ENCODE measurements around the gene PITHD1. TPM values are rescaled to one million over a fixed set of nuclear protein-coding genes. Genes with fewer than 3 reads are reported as not detected.

The PITHD1 gene
- total RNA-seq, 1 donor from 2014 or later = 72.5 TPM

GRCh38 chr1:23751815-23752200 lies 26.4 kb upstream of the PITHD1 start:
- Mint-ChIP-seq H3K4me3 (no peak overlapping the region), H3K4me1 (peaks cover under 1% of the 10 kb centered on the region), H3K36me3 (peaks cover 33% of the 10 kb centered on the region), H3K27ac (no peak overlapping the region), H3K9me3 (no peaks in the 10 kb centered on the region), H3K27me3 (ENCODE audit: insufficient read depth, low read depth) (peaks cover 2% of the 10 kb centered on the region)
- Histone ChIP-seq H3F3A (ENCODE audit: low read depth) (peaks cover 19% of the 10 kb centered on the region), H3K4me3 (no peak overlapping the region), H3K79me2 (ENCODE audit: low read depth) (peaks cover 45% of the 10 kb centered on the region), H2AFZ (replicated peaks) (no peak overlapping the region), H3K9me3 (ENCODE audit: low read depth) (no peaks in the 10 kb centered on the region), H3K9ac (no peak overlapping the region), H3K27ac (no peak overlapping the region), H3K27me3 (no peaks in the 10 kb centered on the region), H3K4me2 (no peak overlapping the region), H3K36me3 (peaks cover 17% of the 10 kb centered on the region), H3K4me1 (no peaks in the 10 kb centered on the region), H4K20me1 (ENCODE audit: low read depth) (peaks cover 29% of the 10 kb centered on the region)
- TF ChIP-seq EZH2phosphoT487 (IDR thresholded peaks at IDR 0.05) (no peak), EZH2 (IDR thresholded peaks at IDR 0.05) (no peak), CTCF (IDR thresholded peaks at IDR 0.05) (no peak)
- DNase-seq (ENCODE audit: low spot score) = no peak

GRCh38 chr1:23752909-23753308 lies 25.3 kb upstream of the PITHD1 start:
- Mint-ChIP-seq H3K4me1 (no peaks in the 10 kb centered on the region), H3K27ac (no peak overlapping the region), H3K4me3 (no peak overlapping the region), H3K36me3 (peaks cover 34% of the 10 kb centered on the region), H3K9me3 (no peaks in the 10 kb centered on the region), H3K27me3 (ENCODE audit: insufficient read depth, low read depth) (peaks cover 2% of the 10 kb centered on the region)
- no peak overlapping the region for H3K4me3 ChIP-seq
- no peak for TF ChIP-seq CTCF (IDR thresholded peaks at IDR 0.05)
- no peak for TF ChIP-seq EZH2 (IDR thresholded peaks at IDR 0.05)
- TF ChIP-seq EZH2phosphoT487 (IDR thresholded peaks at IDR 0.05) = no peak
- H3K9ac ChIP-seq = no peak overlapping the region
- no peak for DNase-seq (ENCODE audit: low spot score)
- H3K36me3 ChIP-seq = peaks cover 17% of the 10 kb centered on the region
- no peaks in the 10 kb centered on the region for H3K27me3 ChIP-seq
- no peaks in the 10 kb centered on the region for H3K4me1 ChIP-seq
- no peak overlapping the region for H2AFZ ChIP-seq (replicated peaks)
- peaks cover 22% of the 10 kb centered on the region for H3F3A ChIP-seq (ENCODE audit: low read depth)
- H4K20me1 ChIP-seq (ENCODE audit: low read depth) = peaks cover 18% of the 10 kb centered on the region
- H3K79me2 ChIP-seq (ENCODE audit: low read depth) = peaks cover 34% of the 10 kb centered on the region
- H3K9me3 ChIP-seq (ENCODE audit: low read depth) = no peaks in the 10 kb centered on the region
- no peak overlapping the region for H3K4me2 ChIP-seq
- H3K27ac ChIP-seq = no peak overlapping the region

GRCh38 chr1:23756676-23757075 lies 21.5 kb upstream of the PITHD1 start:
- no peak overlapping the region for H3K4me2 ChIP-seq
- no peaks in the 10 kb centered on the region for H3K27me3 ChIP-seq
- H3K27ac ChIP-seq = no peak overlapping the region
- no peaks in the 10 kb centered on the region for H3K9me3 Mint-ChIP-seq
- TF ChIP-seq EZH2phosphoT487 (IDR thresholded peaks at IDR 0.05) (no peak), CTCF (IDR thresholded peaks at IDR 0.05) (no peak), EZH2 (IDR thresholded peaks at IDR 0.05) (no peak)
- no peaks in the 10 kb centered on the region for H3K4me1 Mint-ChIP-seq
- H4K20me1 ChIP-seq (ENCODE audit: low read depth) = peaks cover 10% of the 10 kb centered on the region
- peaks cover 42% of the 10 kb centered on the region for H3K36me3 Mint-ChIP-seq
- H3K27me3 Mint-ChIP-seq (ENCODE audit: insufficient read depth, low read depth) = peaks cover 2% of the 10 kb centered on the region
- H3K36me3 ChIP-seq = peaks cover 19% of the 10 kb centered on the region
- peaks cover 20% of the 10 kb centered on the region for H3F3A ChIP-seq (ENCODE audit: low read depth)
- no peaks in the 10 kb centered on the region for H3K4me1 ChIP-seq
- no peaks in the 10 kb centered on the region for H3K9me3 ChIP-seq (ENCODE audit: low read depth)
- peaks cover 5% of the 10 kb centered on the region for H3K79me2 ChIP-seq (ENCODE audit: low read depth)
- H3K9ac ChIP-seq = no peak overlapping the region
- no peak overlapping the region for H3K4me3 Mint-ChIP-seq
- no peak overlapping the region for H3K27ac Mint-ChIP-seq
- no peak for DNase-seq (ENCODE audit: low spot score)
- no peak overlapping the region for H3K4me3 ChIP-seq
- H2AFZ ChIP-seq (replicated peaks) = no peak overlapping the region

All from neural progenitor cell (in vitro differentiated cells).